SK-N-SH treated with all-trans-retinoic acid at 6 μM for 48 hours (cell line): ENCODE data around the gene EPM2AIP1.

Experiments used
- ATAC-seq: fragments of 200-7000 bp; cut with Tn5 transposase; 3 replicates; pipeline ENCODE4 v1.9.1; 2020; ENCODE audit warnings: mild to moderate bottlenecking, moderate library complexity
- ARNTL ChIP-seq: fragments of 450-650 bp; formaldehyde crosslinking; IDR thresholded peaks from 2 replicates; pipeline ENCODE4 v1.5.0; 2020; ENCODE audit warnings: low read depth, mild to moderate bottlenecking, moderate library complexity, borderline replicate concordance
- BACH2 ChIP-seq: fragments of 250-450 bp; sonication (Bioruptor Pico); IDR thresholded peaks from 2 replicates; pipeline ENCODE4 v1.9.0; 2021; ENCODE audit warnings: mild to moderate bottlenecking, borderline replicate concordance
- CSDC2 ChIP-seq: fragments of 250-450 bp; sonication (Bioruptor Pico); IDR thresholded peaks from 2 replicates; pipeline ENCODE4 v1.5.0; 2020; ENCODE audit warnings: mild to moderate bottlenecking, moderate library complexity
- ESRRG ChIP-seq: fragments of 250-450 bp; sonication (Bioruptor Pico); IDR thresholded peaks from 2 replicates; pipeline ENCODE4 v1.6.1; 2021; ENCODE audit warnings: mild to moderate bottlenecking
- GLIS3 ChIP-seq: fragments of 250-450 bp; sonication (Bioruptor Pico); IDR thresholded peaks from 2 replicates; pipeline ENCODE4 v1.5.0; 2020; ENCODE audit warnings: mild to moderate bottlenecking, moderate library complexity
- ISL1 ChIP-seq: fragments of 250-450 bp; sonication (Bioruptor Pico); IDR thresholded peaks from 2 replicates; pipeline ENCODE4 v2.1.2; 2022; ENCODE audit warnings: mild to moderate bottlenecking, moderate library complexity
- OSR1 ChIP-seq: fragments of 250-450 bp; sonication (Bioruptor Pico); IDR thresholded peaks from 2 replicates; pipeline ENCODE4 v1.8.0; 2022; ENCODE audit warnings: moderate library complexity, mild to moderate bottlenecking, inconsistent platforms
- PPARA ChIP-seq: fragments of 250-450 bp; sonication (Bioruptor Pico); IDR thresholded peaks from 2 replicates; pipeline ENCODE4 v1.5.0; 2020; ENCODE audit warnings: mild to moderate bottlenecking, borderline replicate concordance
- RARB ChIP-seq: fragments of 250-450 bp; sonication (Bioruptor Pico); IDR thresholded peaks from 2 replicates; pipeline ENCODE4 v1.8.0; 2021; ENCODE audit warnings: mild to moderate bottlenecking, moderate library complexity
- SNAI2 ChIP-seq: fragments of 250-450 bp; sonication (Bioruptor Pico); IDR thresholded peaks from 2 replicates; pipeline ENCODE4 v1.5.0; 2020; ENCODE audit warnings: mild to moderate bottlenecking, moderate library complexity
- TCF4 ChIP-seq: fragments of 250-450 bp; sonication (Bioruptor Pico); IDR thresholded peaks from 2 replicates; pipeline ENCODE4 v1.8.0; 2021; ENCODE audit warnings: mild to moderate bottlenecking, moderate library complexity, borderline replicate concordance
- TOX ChIP-seq: fragments of 250-450 bp; sonication (Bioruptor Pico); IDR thresholded peaks from 2 replicates; pipeline ENCODE4 v1.8.0; 2021; ENCODE audit warnings: mild to moderate bottlenecking, moderate library complexity, borderline replicate concordance
- ZC3H10 ChIP-seq: fragments of 250-450 bp; sonication (Bioruptor Pico); IDR thresholded peaks from 2 replicates; pipeline ENCODE4 v1.5.1; 2021; ENCODE audit warnings: mild to moderate bottlenecking, moderate library complexity
- ZFP3 ChIP-seq: fragments of 250-450 bp; sonication (Bioruptor Pico); IDR thresholded peaks from 2 replicates; pipeline ENCODE4 v1.5.0; 2020; ENCODE audit warnings: mild to moderate bottlenecking, moderate library complexity
- ZFP30 ChIP-seq: fragments of 450-650 bp; formaldehyde crosslinking; IDR thresholded peaks from 2 replicates; pipeline ENCODE4 v1.5.0; 2022; ENCODE audit warnings: mild to moderate bottlenecking, moderate library complexity
- ZNF565 ChIP-seq: fragments of 450-650 bp; formaldehyde crosslinking; conservative IDR thresholded peaks from 2 replicates; pipeline ENCODE4 v1.5.0; 2020; ENCODE audit warnings: low read depth, mild to moderate bottlenecking, moderate library complexity
- ZNF70 ChIP-seq: fragments of 450-650 bp; formaldehyde crosslinking; IDR thresholded peaks from 2 replicates; pipeline ENCODE4 v1.5.0; 2020; ENCODE audit warnings: mild to moderate bottlenecking, moderate library complexity
- ZNF8 ChIP-seq: fragments of 450-650 bp; formaldehyde crosslinking; IDR thresholded peaks from 2 replicates; pipeline ENCODE4 v1.5.0; 2020; ENCODE audit warnings: mild to moderate bottlenecking, moderate library complexity
- TF ChIP-seq, protein P1 (sequence below): fragments of 250-450 bp; sonication (Bioruptor Pico); IDR thresholded peaks from 2 replicates; pipeline ENCODE4 v1.5.1; 2020; ENCODE audit warnings: low read depth, mild to moderate bottlenecking, moderate library complexity
- TF ChIP-seq, protein P2 (sequence below): fragments of 250-450 bp; sonication (Bioruptor Pico); IDR thresholded peaks from 2 replicates; pipeline ENCODE4 v1.8.0; 2021; ENCODE audit warnings: low read depth, mild to moderate bottlenecking, moderate library complexity, borderline replicate concordance
- TF ChIP-seq, protein P3 (sequence below): fragments of 250-450 bp; sonication (Bioruptor Pico); IDR thresholded peaks from 2 replicates; pipeline ENCODE4 v1.5.1; 2021; ENCODE audit warnings: mild to moderate bottlenecking, moderate library complexity
- TF ChIP-seq, protein P4 (sequence below): fragments of 250-450 bp; sonication (Bioruptor Pico); IDR thresholded peaks from 2 replicates; pipeline ENCODE4 v1.5.0; 2020; ENCODE audit warnings: mild to moderate bottlenecking, moderate library complexity
- TF ChIP-seq, protein P5 (sequence below): fragments of 250-450 bp; sonication (Bioruptor Pico); IDR thresholded peaks from 2 replicates; pipeline ENCODE4 v1.8.0; 2020; ENCODE audit warnings: mild to moderate bottlenecking, moderate library complexity, borderline replicate concordance

EPM2AIP1 gene

DNA sequence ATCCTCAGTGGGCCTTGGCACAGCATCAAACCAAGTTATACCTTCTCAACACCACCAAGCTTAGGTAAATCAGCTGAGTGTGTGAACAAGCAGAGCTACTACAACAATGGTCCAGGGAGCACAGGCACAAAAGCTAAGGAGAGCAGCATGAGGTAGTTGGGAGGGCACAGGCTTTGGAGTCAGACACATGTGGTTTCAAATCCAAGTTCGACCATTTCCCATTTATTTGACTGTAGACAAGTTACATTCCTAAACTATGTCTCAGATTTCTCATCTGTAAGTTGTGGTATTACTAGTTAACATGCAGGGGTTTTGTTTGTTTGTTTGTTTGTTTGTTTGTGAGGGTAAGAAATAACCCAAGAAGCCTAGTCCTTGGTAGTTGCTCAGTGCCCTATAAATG is 47.3 kb upstream of the EPM2AIP1 start (continued):
- TF ChIP-seq OSR1 (CRISPR knock-in tag) (no peak), SNAI2 (no peak), BACH2 (no peak), PPARA (CRISPR knock-in tag) (no peak), ZNF8 (CRISPR knock-in tag) (no peak), TCF4 (no peak), ARNTL (CRISPR knock-in tag) (no peak)
- TF ChIP-seq, protein P1, sequence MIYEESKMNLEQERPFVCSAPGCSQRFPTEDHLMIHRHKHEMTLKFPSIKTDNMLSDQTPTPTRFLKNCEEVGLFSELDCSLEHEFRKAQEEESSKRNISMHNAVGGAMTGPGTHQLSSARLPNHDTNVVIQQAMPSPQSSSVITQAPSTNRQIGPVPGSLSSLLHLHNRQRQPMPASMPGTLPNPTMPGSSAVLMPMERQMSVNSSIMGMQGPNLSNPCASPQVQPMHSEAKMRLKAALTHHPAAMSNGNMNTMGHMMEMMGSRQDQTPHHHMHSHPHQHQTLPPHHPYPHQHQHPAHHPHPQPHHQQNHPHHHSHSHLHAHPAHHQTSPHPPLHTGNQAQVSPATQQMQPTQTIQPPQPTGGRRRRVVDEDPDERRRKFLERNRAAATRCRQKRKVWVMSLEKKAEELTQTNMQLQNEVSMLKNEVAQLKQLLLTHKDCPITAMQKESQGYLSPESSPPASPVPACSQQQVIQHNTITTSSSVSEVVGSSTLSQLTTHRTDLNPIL (CRISPR knock-in tag) = no peak
- TF ChIP-seq, all 23 proteins: peak for 0

DNA sequence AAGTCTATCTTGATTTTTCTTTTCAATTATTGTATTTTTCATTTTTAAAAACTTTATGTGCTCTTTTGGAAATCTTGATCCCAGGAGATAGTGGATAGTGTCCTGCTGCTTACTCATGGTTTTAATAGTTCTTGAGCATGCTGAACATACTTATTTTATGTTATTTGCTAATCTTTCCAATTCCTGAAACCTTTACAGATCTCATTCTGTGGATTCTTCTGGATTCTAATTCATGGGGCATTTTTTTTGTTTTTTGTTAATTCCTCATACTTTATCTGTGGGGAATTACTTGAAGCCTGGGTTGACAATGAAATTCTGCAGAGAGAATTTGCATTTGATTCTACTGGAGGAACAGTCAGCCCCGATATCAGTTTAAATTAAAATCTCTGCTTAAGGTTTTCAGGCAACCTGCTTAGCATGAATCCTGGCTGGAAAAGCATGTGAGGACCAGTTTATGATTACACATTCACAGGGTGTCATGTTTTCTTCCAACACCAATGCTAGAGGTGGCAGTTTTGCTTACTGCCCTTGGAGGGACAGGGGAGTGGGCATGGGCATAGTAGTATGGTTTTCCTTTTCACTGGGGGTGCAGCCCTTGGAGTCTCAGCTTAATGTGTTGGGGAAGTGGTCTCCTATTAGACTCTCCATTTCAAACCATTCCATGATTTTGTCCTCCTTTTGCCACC is 46.4 kb upstream of the EPM2AIP1 start:
- TF ChIP-seq, protein P1 (CRISPR knock-in tag) = no peak
- TF ChIP-seq ZC3H10 (CRISPR knock-in tag) = no peak
- no peak for TF ChIP-seq SNAI2
- TF ChIP-seq ZNF565 (CRISPR knock-in tag) = no peak
- no peak for TF ChIP-seq OSR1 (CRISPR knock-in tag)
- TF ChIP-seq ZNF70 (CRISPR knock-in tag) = no peak
- TF ChIP-seq, protein P2, sequence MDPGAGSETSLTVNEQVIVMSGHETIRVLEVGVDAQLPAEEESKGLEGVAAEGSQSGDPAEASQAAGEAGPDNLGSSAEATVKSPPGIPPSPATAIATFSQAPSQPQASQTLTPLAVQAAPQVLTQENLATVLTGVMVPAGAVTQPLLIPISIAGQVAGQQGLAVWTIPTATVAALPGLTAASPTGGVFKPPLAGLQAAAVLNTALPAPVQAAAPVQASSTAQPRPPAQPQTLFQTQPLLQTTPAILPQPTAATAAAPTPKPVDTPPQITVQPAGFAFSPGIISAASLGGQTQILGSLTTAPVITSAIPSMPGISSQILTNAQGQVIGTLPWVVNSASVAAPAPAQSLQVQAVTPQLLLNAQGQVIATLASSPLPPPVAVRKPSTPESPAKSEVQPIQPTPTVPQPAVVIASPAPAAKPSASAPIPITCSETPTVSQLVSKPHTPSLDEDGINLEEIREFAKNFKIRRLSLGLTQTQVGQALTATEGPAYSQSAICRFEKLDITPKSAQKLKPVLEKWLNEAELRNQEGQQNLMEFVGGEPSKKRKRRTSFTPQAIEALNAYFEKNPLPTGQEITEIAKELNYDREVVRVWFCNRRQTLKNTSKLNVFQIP = no peak
- TF ChIP-seq, all 23 proteins: peak for 0
- ATAC-seq = no peak

DNA sequence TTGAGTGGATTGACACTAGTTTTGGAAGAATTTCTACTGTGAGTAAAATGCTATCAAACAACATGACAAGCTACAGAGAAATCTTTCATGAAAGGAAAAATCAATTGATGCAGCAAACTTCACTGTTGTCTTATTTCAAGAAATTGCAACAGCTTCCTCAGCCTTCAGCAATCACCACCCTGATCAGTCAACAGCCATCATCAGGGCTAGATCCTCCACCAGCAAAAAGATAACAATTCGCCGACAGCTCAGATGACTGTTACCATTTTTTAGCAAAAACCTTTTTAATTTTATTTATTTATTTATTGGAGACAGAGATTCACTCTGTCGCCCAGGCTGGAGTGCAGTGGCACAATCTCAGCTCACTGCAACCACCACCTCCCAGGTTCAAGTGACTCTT is 44.4 kb upstream of the EPM2AIP1 start:
- TF ChIP-seq, protein P2 = no peak
- no peak for TF ChIP-seq GLIS3 (CRISPR knock-in tag)
- TF ChIP-seq, protein P3, sequence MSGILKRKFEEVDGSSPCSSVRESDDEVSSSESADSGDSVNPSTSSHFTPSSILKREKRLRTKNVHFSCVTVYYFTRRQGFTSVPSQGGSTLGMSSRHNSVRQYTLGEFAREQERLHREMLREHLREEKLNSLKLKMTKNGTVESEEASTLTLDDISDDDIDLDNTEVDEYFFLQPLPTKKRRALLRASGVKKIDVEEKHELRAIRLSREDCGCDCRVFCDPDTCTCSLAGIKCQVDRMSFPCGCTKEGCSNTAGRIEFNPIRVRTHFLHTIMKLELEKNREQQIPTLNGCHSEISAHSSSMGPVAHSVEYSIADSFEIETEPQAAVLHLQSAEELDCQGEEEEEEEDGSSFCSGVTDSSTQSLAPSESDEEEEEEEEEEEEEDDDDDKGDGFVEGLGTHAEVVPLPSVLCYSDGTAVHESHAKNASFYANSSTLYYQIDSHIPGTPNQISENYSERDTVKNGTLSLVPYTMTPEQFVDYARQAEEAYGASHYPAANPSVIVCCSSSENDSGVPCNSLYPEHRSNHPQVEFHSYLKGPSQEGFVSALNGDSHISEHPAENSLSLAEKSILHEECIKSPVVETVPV (CRISPR knock-in tag) = no peak
- no peak for TF ChIP-seq ZNF8 (CRISPR knock-in tag)
- TF ChIP-seq ESRRG = no peak
- TF ChIP-seq, protein P4, sequence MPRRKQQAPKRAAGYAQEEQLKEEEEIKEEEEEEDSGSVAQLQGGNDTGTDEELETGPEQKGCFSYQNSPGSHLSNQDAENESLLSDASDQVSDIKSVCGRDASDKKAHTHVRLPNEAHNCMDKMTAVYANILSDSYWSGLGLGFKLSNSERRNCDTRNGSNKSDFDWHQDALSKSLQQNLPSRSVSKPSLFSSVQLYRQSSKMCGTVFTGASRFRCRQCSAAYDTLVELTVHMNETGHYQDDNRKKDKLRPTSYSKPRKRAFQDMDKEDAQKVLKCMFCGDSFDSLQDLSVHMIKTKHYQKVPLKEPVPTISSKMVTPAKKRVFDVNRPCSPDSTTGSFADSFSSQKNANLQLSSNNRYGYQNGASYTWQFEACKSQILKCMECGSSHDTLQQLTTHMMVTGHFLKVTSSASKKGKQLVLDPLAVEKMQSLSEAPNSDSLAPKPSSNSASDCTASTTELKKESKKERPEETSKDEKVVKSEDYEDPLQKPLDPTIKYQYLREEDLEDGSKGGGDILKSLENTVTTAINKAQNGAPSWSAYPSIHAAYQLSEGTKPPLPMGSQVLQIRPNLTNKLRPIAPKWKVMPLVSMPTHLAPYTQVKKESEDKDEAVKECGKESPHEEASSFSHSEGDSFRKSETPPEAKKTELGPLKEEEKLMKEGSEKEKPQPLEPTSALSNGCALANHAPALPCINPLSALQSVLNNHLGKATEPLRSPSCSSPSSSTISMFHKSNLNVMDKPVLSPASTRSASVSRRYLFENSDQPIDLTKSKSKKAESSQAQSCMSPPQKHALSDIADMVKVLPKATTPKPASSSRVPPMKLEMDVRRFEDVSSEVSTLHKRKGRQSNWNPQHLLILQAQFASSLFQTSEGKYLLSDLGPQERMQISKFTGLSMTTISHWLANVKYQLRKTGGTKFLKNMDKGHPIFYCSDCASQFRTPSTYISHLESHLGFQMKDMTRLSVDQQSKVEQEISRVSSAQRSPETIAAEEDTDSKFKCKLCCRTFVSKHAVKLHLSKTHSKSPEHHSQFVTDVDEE (CRISPR knock-in tag) = no peak
- no peak for TF ChIP-seq RARB
- no peak for TF ChIP-seq ZFP30 (CRISPR knock-in tag)
- TF ChIP-seq TCF4 = no peak
- TF ChIP-seq, protein P1 (CRISPR knock-in tag) = no peak
- no peak for TF ChIP-seq TOX (CRISPR knock-in tag)
- no peak for TF ChIP-seq ZC3H10 (CRISPR knock-in tag)
- no peak for TF ChIP-seq ZFP3 (CRISPR knock-in tag)
- TF ChIP-seq CSDC2 (CRISPR knock-in tag) = no peak
- TF ChIP-seq ZNF70 (CRISPR knock-in tag) = no peak
- no peak for TF ChIP-seq ZNF565 (CRISPR knock-in tag)
- TF ChIP-seq ARNTL (CRISPR knock-in tag) = no peak
- no peak for TF ChIP-seq ISL1 (CRISPR knock-in tag)
- no peak for TF ChIP-seq BACH2
- TF ChIP-seq, protein P5, sequence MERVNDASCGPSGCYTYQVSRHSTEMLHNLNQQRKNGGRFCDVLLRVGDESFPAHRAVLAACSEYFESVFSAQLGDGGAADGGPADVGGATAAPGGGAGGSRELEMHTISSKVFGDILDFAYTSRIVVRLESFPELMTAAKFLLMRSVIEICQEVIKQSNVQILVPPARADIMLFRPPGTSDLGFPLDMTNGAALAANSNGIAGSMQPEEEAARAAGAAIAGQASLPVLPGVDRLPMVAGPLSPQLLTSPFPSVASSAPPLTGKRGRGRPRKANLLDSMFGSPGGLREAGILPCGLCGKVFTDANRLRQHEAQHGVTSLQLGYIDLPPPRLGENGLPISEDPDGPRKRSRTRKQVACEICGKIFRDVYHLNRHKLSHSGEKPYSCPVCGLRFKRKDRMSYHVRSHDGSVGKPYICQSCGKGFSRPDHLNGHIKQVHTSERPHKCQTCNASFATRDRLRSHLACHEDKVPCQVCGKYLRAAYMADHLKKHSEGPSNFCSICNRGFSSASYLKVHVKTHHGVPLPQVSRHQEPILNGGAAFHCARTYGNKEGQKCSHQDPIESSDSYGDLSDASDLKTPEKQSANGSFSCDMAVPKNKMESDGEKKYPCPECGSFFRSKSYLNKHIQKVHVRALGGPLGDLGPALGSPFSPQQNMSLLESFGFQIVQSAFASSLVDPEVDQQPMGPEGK (CRISPR knock-in tag) = no peak
- ATAC-seq = no peak
